Caco-2 (cell line): ENCODE measurements around the gene CEP85L. TPM values are rescaled to one million over a fixed set of nuclear protein-coding genes. Genes with fewer than 3 reads are reported as not detected.
A peak's percentile ranks its signal among the peaks of the same experiment; 100 is the strongest.

Source experiments
- BruUV-seq: library from RNA; stranded (reverse); fragments of 400-500 nt; replicated peaks from 2 replicates; lab custom pipeline; 2021; lab: Mats Ljungman, UMichigan
- CTCF ChIA-PET: fragments of 300-600 bp; sonication (Branson Sonifier 250); formaldehyde crosslinking; loops from one replicate; lab custom pipeline; 2022; ENCODE audit warnings: antibody characterized with exemption; lab: Charles Lee
- POLR2A ChIA-PET: fragments of 300-600 bp; sonication (Branson Sonifier 250); formaldehyde crosslinking; loops from one replicate; lab custom pipeline; 2022; ENCODE audit warnings: antibody characterized with exemption; lab: Charles Lee
- DNase-seq, 2 experiments: peaks; one replicate each; pipeline versions ENCODE4 v3.0.0 to v3.0.0-alpha.2; 2020 to 2022
- H3K27me3 ChIP-seq: replicated peaks from 2 replicates; pipeline ENCODE4 v1.6.0; 2011; ENCODE audit warnings: low read length; ENCODE audit not compliant: control insufficient read depth, insufficient read depth
- H3K36me3 ChIP-seq: 2 replicates; pipeline ENCODE4 v1.5.1; 2011; ENCODE audit warnings: low read length; ENCODE audit not compliant: control insufficient read depth, insufficient read depth
- H3K4me1 ChIP-seq: fragments of 250-450 bp; sonication (Bioruptor Pico); 2 replicates; pipeline ENCODE4 v1.5.1; 2020; ENCODE audit warnings: mild to moderate bottlenecking
- H3K4me3 ChIP-seq: 2 replicates; pipeline ENCODE4 v1.5.1; 2011; ENCODE audit warnings: low read depth, mild to moderate bottlenecking, control low read depth, low read length
- H3K9me3 ChIP-seq: fragments of 250-450 bp; sonication (Bioruptor Pico); 2 replicates; pipeline ENCODE4 v1.5.1; 2020; ENCODE audit warnings: mild to moderate bottlenecking, moderate library complexity
- H3K27ac Mint-ChIP-seq: one replicate; pipeline ENCODE4 v1.8.0; 2022; ENCODE audit warnings: mixed read lengths; ENCODE audit not compliant: unreplicated experiment
- H3K27me3 Mint-ChIP-seq: one replicate; pipeline ENCODE4 v1.8.0; 2022; ENCODE audit warnings: mixed read lengths; ENCODE audit not compliant: insufficient read depth, unreplicated experiment
- H3K36me3 Mint-ChIP-seq: one replicate; pipeline ENCODE4 v1.8.0; 2022; ENCODE audit warnings: mild to moderate bottlenecking, mixed read lengths; ENCODE audit not compliant: insufficient read depth, unreplicated experiment
- H3K4me1 Mint-ChIP-seq: one replicate; pipeline ENCODE4 v1.8.0; 2022; ENCODE audit warnings: low read depth, mixed read lengths; ENCODE audit not compliant: unreplicated experiment
- H3K4me3 Mint-ChIP-seq: one replicate; pipeline ENCODE4 v1.8.0; 2022; ENCODE audit warnings: mild to moderate bottlenecking, moderate library complexity, mixed read lengths; ENCODE audit not compliant: unreplicated experiment
- H3K9me3 Mint-ChIP-seq: one replicate; pipeline ENCODE4 v1.8.0; 2022; ENCODE audit warnings: mixed read lengths; ENCODE audit not compliant: unreplicated experiment
- intact Hi-C: fragments of 100-400 bp; cut with micrococcal nuclease; formaldehyde crosslinking; loops from one replicate; pipeline ENCODE4 v1.10.0; 2022; ENCODE audit not compliant: unreplicated experiment
- total RNA-seq: library from RNA; stranded (reverse); gene quantifications from 2 replicates; pipeline ENCODE4 v1.2.3, GENCODE V29; 2022
- TF ChIP-seq, protein P1 (sequence below), 2 experiments: fragments of 200-600 bp in 1 of 2; IDR thresholded peaks; 1 replicate in 1 of 2; 2 replicates in 1 of 2; pipeline versions ENCODE4 v1.5.1 to v1.8.0; 2011 to 2022; ENCODE audit warnings: antibody characterized with exemption in 1 of 2, control low read depth in 1 of 2, inconsistent platforms in 1 of 2, low read depth in 1 of 2, low read length in 1 of 2, mild to moderate bottlenecking in 1 of 2, moderate library complexity in 1 of 2; ENCODE audit not compliant: insufficient read depth in 1 of 2, severe bottlenecking in 1 of 2, unreplicated experiment in 1 of 2

CEP85L gene
- total RNA-seq, 1 experiment from 2014 or later = 0.29 TPM

GRCh38 chr6:118621799-118622470 is 29.5 kb downstream of the CEP85L start:
- Histone ChIP-seq H3K36me3 (no peaks in the 10 kb centered on the region), H3K4me3 (no peak overlapping the region), H3K27me3 (no peaks in the 10 kb centered on the region), H3K9me3 (no peaks in the 10 kb centered on the region), H3K4me1 (no peaks in the 10 kb centered on the region)
- no peak for DNase-seq
- CTCF ChIA-PET = no interaction called here
- peaks cover 2% of the 10 kb centered on the region for H3K27me3 Mint-ChIP-seq
- TF ChIP-seq, protein P1, sequence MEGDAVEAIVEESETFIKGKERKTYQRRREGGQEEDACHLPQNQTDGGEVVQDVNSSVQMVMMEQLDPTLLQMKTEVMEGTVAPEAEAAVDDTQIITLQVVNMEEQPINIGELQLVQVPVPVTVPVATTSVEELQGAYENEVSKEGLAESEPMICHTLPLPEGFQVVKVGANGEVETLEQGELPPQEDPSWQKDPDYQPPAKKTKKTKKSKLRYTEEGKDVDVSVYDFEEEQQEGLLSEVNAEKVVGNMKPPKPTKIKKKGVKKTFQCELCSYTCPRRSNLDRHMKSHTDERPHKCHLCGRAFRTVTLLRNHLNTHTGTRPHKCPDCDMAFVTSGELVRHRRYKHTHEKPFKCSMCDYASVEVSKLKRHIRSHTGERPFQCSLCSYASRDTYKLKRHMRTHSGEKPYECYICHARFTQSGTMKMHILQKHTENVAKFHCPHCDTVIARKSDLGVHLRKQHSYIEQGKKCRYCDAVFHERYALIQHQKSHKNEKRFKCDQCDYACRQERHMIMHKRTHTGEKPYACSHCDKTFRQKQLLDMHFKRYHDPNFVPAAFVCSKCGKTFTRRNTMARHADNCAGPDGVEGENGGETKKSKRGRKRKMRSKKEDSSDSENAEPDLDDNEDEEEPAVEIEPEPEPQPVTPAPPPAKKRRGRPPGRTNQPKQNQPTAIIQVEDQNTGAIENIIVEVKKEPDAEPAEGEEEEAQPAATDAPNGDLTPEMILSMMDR (IDR thresholded peaks at IDR 0.05; ENCODE audit: insufficient read depth in 1 of 2, low read depth in 1 of 2, low read length in 1 of 2, severe bottlenecking in 1 of 2, unreplicated experiment in 1 of 2) = no peak
- H3K27ac Mint-ChIP-seq = no peak overlapping the region
- H3K4me3 Mint-ChIP-seq = no peak overlapping the region
- no peaks in the 10 kb centered on the region for H3K36me3 Mint-ChIP-seq
- no peaks in the 10 kb centered on the region for H3K9me3 Mint-ChIP-seq
- H3K4me1 Mint-ChIP-seq = no peaks in the 10 kb centered on the region
- BruUV-seq = no TSS peak
- intact Hi-C loops = no loop called here
- POLR2A ChIA-PET = no interaction called here

DNA sequence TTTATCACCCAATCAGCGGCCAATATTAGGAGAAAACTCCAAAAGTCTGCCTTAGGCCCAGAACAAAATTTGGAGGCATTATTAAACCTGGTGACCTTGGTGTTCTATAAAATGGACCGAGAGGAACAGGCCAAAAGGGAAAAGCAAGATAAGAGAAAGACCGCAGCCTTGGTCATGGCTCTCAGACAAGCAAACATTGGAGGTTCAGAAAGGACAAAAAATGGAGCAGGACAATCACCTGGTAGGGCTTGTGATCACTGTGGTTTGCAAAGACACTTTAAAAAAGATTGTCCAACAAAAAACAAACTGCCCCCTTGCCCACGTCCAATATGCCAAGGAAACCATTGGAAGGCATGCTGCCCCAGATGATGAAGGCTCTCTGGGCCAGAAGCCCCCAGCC is 31.2 kb downstream of the CEP85L start:
- TF ChIP-seq, protein P1 (IDR thresholded peaks at IDR 0.05; ENCODE audit: insufficient read depth in 1 of 2, low read depth in 1 of 2, low read length in 1 of 2, severe bottlenecking in 1 of 2, unreplicated experiment in 1 of 2) = no peak
- H3K27ac Mint-ChIP-seq = no peak overlapping the region
- H3K4me3 ChIP-seq = no peak overlapping the region
- CTCF ChIA-PET = no interaction called here
- intact Hi-C loops = no loop called here
- H3K36me3 ChIP-seq = no peaks in the 10 kb centered on the region
- H3K27me3 Mint-ChIP-seq = peaks cover 2% of the 10 kb centered on the region
- H3K27me3 ChIP-seq = no peaks in the 10 kb centered on the region
- no peaks in the 10 kb centered on the region for H3K4me1 ChIP-seq
- H3K36me3 Mint-ChIP-seq = no peaks in the 10 kb centered on the region
- no peak for DNase-seq
- no peaks in the 10 kb centered on the region for H3K9me3 ChIP-seq
- H3K4me1 Mint-ChIP-seq = no peaks in the 10 kb centered on the region
- H3K9me3 Mint-ChIP-seq = no peaks in the 10 kb centered on the region
- no peak overlapping the region for H3K4me3 Mint-ChIP-seq
- POLR2A ChIA-PET = no interaction called here
- no TSS peak for BruUV-seq

- DNase-seq = peak; percentile 36 to 52
- Histone ChIP-seq H3K4me3 (no peak overlapping the region), H3K4me1 (no peaks in the 10 kb centered on the region), H3K36me3 (no peaks in the 10 kb centered on the region), H3K27me3 (no peaks in the 10 kb centered on the region), H3K9me3 (no peaks in the 10 kb centered on the region)
- Mint-ChIP-seq H3K27me3 (no peaks in the 10 kb centered on the region), H3K9me3 (no peaks in the 10 kb centered on the region), H3K27ac (no peak overlapping the region), H3K4me1 (no peaks in the 10 kb centered on the region), H3K4me3 (no peak overlapping the region), H3K36me3 (no peaks in the 10 kb centered on the region)
- ChIA-PET POLR2A (no interaction called here), CTCF (no interaction called here)
- intact Hi-C loops = loop anchor here (1.0 to 2.0 kb wide), 3 partner anchors 54 to 336 kb away; no protein-coding TSS in a partner anchor
- TF ChIP-seq, protein P1 (IDR thresholded peaks at IDR 0.05; ENCODE audit: insufficient read depth in 1 of 2, low read depth in 1 of 2, low read length in 1 of 2, severe bottlenecking in 1 of 2, unreplicated experiment in 1 of 2) = peak; percentile 75 to 80
- no TSS peak for BruUV-seq
These were observed 32.6 kb downstream of the CEP85L start for GRCh38 chr6:118618676-118619377.
